GM23338 (cell line): ENCODE results near the gene CTU2. TPM values are rescaled to one million over a fixed set of nuclear protein-coding genes. Genes with fewer than 3 reads are reported as not detected.

Experiments used
- microRNA-seq: library from miRNA; unstranded; fragments of <30 nt; microRNA quantifications from one replicate; pipeline ENCODE4, GENCODE V29; 2017
- polyA plus RNA-seq: library from polyadenylated mRNA; unstranded; fragments of >200 nt; fragmentation: Nextera tagmentation; extraction: Ambion mirVana; gene quantifications from 2 replicates; pipeline ENCODE4 v1.2.1, GENCODE V29; 2016
- total RNA-seq: library from RNA; depleted of rRNA; stranded (reverse); fragments of >200 nt; shearing (Covaris generic); gene quantifications from 2 replicates; pipeline ENCODE4 v1.2.3, GENCODE V29; 2014; rRNA removed

Gene CTU2
- total and polyA plus RNA-seq, 2 experiments from 2014 or later = 22.3 to 25.7 TPM

Small RNA genes within 50 kb of the gene (microRNA-seq; reads per million reads assigned to microRNA genes)
- not detected for gene MIR4722

Other genes starting within 250 kb of the CTU2 start
- 25.2 and 30.0 TPM in 2 replicates for gene ZC3H18, start 136.1 kb upstream of the CTU2 start, total RNA-seq
- gene ZC3H18, start 136.1 kb upstream of the CTU2 start, polyA plus RNA-seq = 40.1 and 40.7 TPM in 2 replicates
- 2.7 and 5.1 TPM in 2 replicates for gene IL17C, start 67.9 kb upstream of the CTU2 start, total RNA-seq
- gene IL17C, start 67.9 kb upstream of the CTU2 start, polyA plus RNA-seq = 2.3 and 3.9 TPM in 2 replicates
- gene CYBA, start 55.5 kb upstream of the CTU2 start, total RNA-seq = 228 and 275 TPM in 2 replicates
- 281 and 285 TPM in 2 replicates for gene CYBA, start 55.5 kb upstream of the CTU2 start, polyA plus RNA-seq
- gene MVD, start 43.4 kb upstream of the CTU2 start, total RNA-seq = 144 and 149 TPM in 2 replicates
- 94.2 and 95.3 TPM in 2 replicates for gene MVD, start 43.4 kb upstream of the CTU2 start, polyA plus RNA-seq
- gene SNAI3, start 20.0 kb upstream of the CTU2 start, total RNA-seq = 19.2 and 19.4 TPM in 2 replicates
- 10.0 and 10.3 TPM in 2 replicates for gene SNAI3, start 20.0 kb upstream of the CTU2 start, polyA plus RNA-seq
- 39.6 and 43.4 TPM in 2 replicates for gene RNF166, start 95 bp upstream of the CTU2 start, total RNA-seq
- gene RNF166, start 95 bp upstream of the CTU2 start, polyA plus RNA-seq = 24.9 and 27.8 TPM in 2 replicates
- gene PIEZO1, start 78.7 kb downstream of the CTU2 start, total RNA-seq = 56.2 and 70.1 TPM in 2 replicates
- gene PIEZO1, start 78.7 kb downstream of the CTU2 start, polyA plus RNA-seq = 29.6 and 30.4 TPM in 2 replicates
- gene CDT1, start 97.3 kb downstream of the CTU2 start, total RNA-seq = 114 and 187 TPM in 2 replicates
- 32.6 and 36.1 TPM in 2 replicates for gene CDT1, start 97.3 kb downstream of the CTU2 start, polyA plus RNA-seq
- gene APRT, start 105.4 kb downstream of the CTU2 start, total RNA-seq = 250 and 258 TPM in 2 replicates
- gene APRT, start 105.4 kb downstream of the CTU2 start, polyA plus RNA-seq = 522 and 536 TPM in 2 replicates
- 16.4 and 18.8 TPM in 2 replicates for gene GALNS, start 150.4 kb downstream of the CTU2 start, total RNA-seq
- gene GALNS, start 150.4 kb downstream of the CTU2 start, polyA plus RNA-seq = 9.7 TPM in 2 replicates
- 59.3 and 68.8 TPM in 2 replicates for gene TRAPPC2L, start 150.6 kb downstream of the CTU2 start, total RNA-seq
- gene TRAPPC2L, start 150.6 kb downstream of the CTU2 start, polyA plus RNA-seq = 167 and 171 TPM in 2 replicates
- gene PABPN1L, start 160.2 kb downstream of the CTU2 start, total RNA-seq = not detected in 2 replicates
- not detected in 2 replicates for gene PABPN1L, start 160.2 kb downstream of the CTU2 start, polyA plus RNA-seq